KOPT-K1 (cell line): ENCODE results near the gene PIK3C2G.
"Not testable (repeated sequence)": the region's sequence is repeated elsewhere in the genome, so short reads cannot be mapped to it uniquely, and the experiment has no call there.

Source experiments
- H3K27ac ChIP-seq: fragments of 200-600 bp; sonication (generic); 2 replicates; pipeline ENCODE4 v1.5.1; 2016; ENCODE audit warnings: antibody characterized with exemption, mild to moderate bottlenecking, low read depth, low read length; ENCODE audit not compliant: poor library complexity, severe bottlenecking
- H3K36me3 ChIP-seq: fragments of 200-600 bp; sonication (generic); 2 replicates; pipeline ENCODE4 v1.5.1; 2017; ENCODE audit warnings: antibody characterized with exemption, mild to moderate bottlenecking, low read length, moderate library complexity; ENCODE audit not compliant: insufficient read depth
- H3K9me3 ChIP-seq: fragments of 200-600 bp; sonication (generic); 2 replicates; pipeline ENCODE4 v1.5.1; 2017; ENCODE audit warnings: antibody characterized with exemption, low read length, mild to moderate bottlenecking; ENCODE audit not compliant: insufficient read depth, poor library complexity, severe bottlenecking

The PIK3C2G gene

GRCh38 chr12:18261273-18261672 is at the start of gene PIK3C2G:
TSS of gene PIK3C2G (plus strand) at chr12:18261518. CDS start at chr12:18282082, 20,564 bp downstream.
- H3K9me3 ChIP-seq, result no peaks in the 10 kb centered on the region
- no peaks in the 10 kb centered on the region for H3K36me3 ChIP-seq
- no peak within 1 kb of the TSS for H3K27ac ChIP-seq

- H3K27ac ChIP-seq, result no peak overlapping the region
- H3K36me3 ChIP-seq, result no peaks in the 10 kb centered on the region
- no peaks in the 10 kb centered on the region for H3K9me3 ChIP-seq
Observed at GRCh38 chr12:18217966-18218365, 43.4 kb upstream of the PIK3C2G start.

- H3K27ac ChIP-seq, result no peak overlapping the region
- no peaks in the 10 kb centered on the region for H3K36me3 ChIP-seq
- H3K9me3 ChIP-seq, result no peaks in the 10 kb centered on the region
Observed at GRCh38 chr12:18221726-18222125, 39.6 kb upstream of the PIK3C2G start.

- Histone ChIP-seq H3K27ac (no peak overlapping the region), H3K9me3 (no peaks in the 10 kb centered on the region), H3K36me3 (no peaks in the 10 kb centered on the region)
Observed at GRCh38 chr12:18222699-18223098, 38.6 kb upstream of the PIK3C2G start.

- Histone ChIP-seq H3K36me3 (no peaks in the 10 kb centered on the region), H3K9me3 (no peaks in the 10 kb centered on the region), H3K27ac (no peak overlapping the region)
Observed at GRCh38 chr12:18224745-18225144, 36.6 kb upstream of the PIK3C2G start.

- H3K9me3 ChIP-seq, result no peaks in the 10 kb centered on the region
- no peaks in the 10 kb centered on the region for H3K36me3 ChIP-seq
- H3K27ac ChIP-seq, result no peak overlapping the region
Observed at GRCh38 chr12:18239526-18239925, 21.8 kb upstream of the PIK3C2G start.

GRCh38 chr12:18242380-18243089 is 18.8 kb upstream of the PIK3C2G start:
- H3K9me3 ChIP-seq, result no peaks in the 10 kb centered on the region
- H3K27ac ChIP-seq, result no peak overlapping the region
- no peaks in the 10 kb centered on the region for H3K36me3 ChIP-seq

- Histone ChIP-seq H3K27ac (no peak overlapping the region), H3K36me3 (no peaks in the 10 kb centered on the region), H3K9me3 (no peaks in the 10 kb centered on the region)
Observed at GRCh38 chr12:18243238-18243637, 18.1 kb upstream of the PIK3C2G start.

- Histone ChIP-seq H3K9me3 (no peaks in the 10 kb centered on the region), H3K27ac (no peak overlapping the region), H3K36me3 (no peaks in the 10 kb centered on the region)
Observed at GRCh38 chr12:18246066-18246465, 15.3 kb upstream of the PIK3C2G start.

- Histone ChIP-seq H3K36me3 (no peaks in the 10 kb centered on the region), H3K27ac (no peak overlapping the region), H3K9me3 (no peaks in the 10 kb centered on the region)
Observed at GRCh38 chr12:18250313-18250916, 10.9 kb upstream of the PIK3C2G start.

- Histone ChIP-seq H3K27ac (no peak overlapping the region), H3K9me3 (no peaks in the 10 kb centered on the region), H3K36me3 (no peaks in the 10 kb centered on the region)
Observed at GRCh38 chr12:18254081-18254480, 7.2 kb upstream of the PIK3C2G start.

GRCh38 chr12:18255004-18255403 is 6.3 kb upstream of the PIK3C2G start:
- not testable (repeated sequence) for H3K27ac ChIP-seq, H3K9me3 ChIP-seq, H3K36me3 ChIP-seq

- H3K9me3 ChIP-seq, result no peaks in the 10 kb centered on the region
- H3K27ac ChIP-seq, result no peak overlapping the region
- no peaks in the 10 kb centered on the region for H3K36me3 ChIP-seq
Observed at GRCh38 chr12:18257251-18257650, 4.1 kb upstream of the PIK3C2G start.

GRCh38 chr12:18258929-18259328 is 2.4 kb upstream of the PIK3C2G start:
- H3K9me3 ChIP-seq, result no peaks in the 10 kb centered on the region
- H3K36me3 ChIP-seq, result no peaks in the 10 kb centered on the region

GRCh38 chr12:18259906-18260682 is 1.2 kb upstream of the PIK3C2G start:
- H3K9me3 ChIP-seq, result no peaks in the 10 kb centered on the region
- H3K36me3 ChIP-seq, result no peaks in the 10 kb centered on the region

More at GRCh38 chr12:18258929-18259328, 2.4 kb upstream of the PIK3C2G start:
- H3K27ac ChIP-seq, result no peak overlapping the region

More at GRCh38 chr12:18259906-18260682, 1.2 kb upstream of the PIK3C2G start:
- no peak overlapping the region for H3K27ac ChIP-seq
